ENCODE measurements around the gene GPR146. TPM values are rescaled to one million over a fixed set of nuclear protein-coding genes. Genes with fewer than 3 reads are reported as not detected.

Gene GPR146
- total and polyA plus RNA-seq, 2 of the 8 experiments (the other 6 are each of a cell fraction or from before 2014, with no cell fraction given) = 1.8 to 2.7 TPM

- TF ChIP-seq RNF2 (IDR thresholded peaks at IDR 0.05; ENCODE audit: borderline replicate concordance, low read depth, low read length, missing control alignments, poor library complexity, severe bottlenecking) = no peak
- TF ChIP-seq TEAD4 (IDR thresholded peaks at IDR 0.05; ENCODE audit: low read depth, low read length) = no peak
These were observed 32.9 kb upstream of the GPR146 start (continued) for GRCh38 chr7:1011297-1012003.

Data from H1 (cell line).